ENCODE results near the gene CPLX1.

The CPLX1 gene

GRCh38 chr4:825971-826330 lies at the start of gene CPLX1:
Gene CPLX1, minus strand, starts transcription at chr4:826129. Its CDS starts 1,607 bp downstream, at chr4:824522.
- DNase-seq (ENCODE audit: low spot score), result no peak

GRCh38 chr4:874971-875817 lies 49.3 kb upstream of the CPLX1 start:
- no peak for DNase-seq (ENCODE audit: low spot score)

GRCh38 chr4:874056-874455 lies 48.1 kb upstream of the CPLX1 start:
- DNase-seq (ENCODE audit: low spot score), result no peak

GRCh38 chr4:872241-872981 lies 46.5 kb upstream of the CPLX1 start:
- DNase-seq (ENCODE audit: low spot score), result no peak

GRCh38 chr4:871484-871883 lies 45.6 kb upstream of the CPLX1 start:
- no peak for DNase-seq (ENCODE audit: low spot score)

- DNase-seq (ENCODE audit: low spot score), result no peak
These were observed 45.0 kb upstream of the CPLX1 start for GRCh38 chr4:870951-871350.

- no peak for DNase-seq (ENCODE audit: low spot score)
These were observed 43.8 kb upstream of the CPLX1 start for GRCh38 chr4:869776-870175.

- DNase-seq (ENCODE audit: low spot score), result no peak
These were observed 42.5 kb upstream of the CPLX1 start for GRCh38 chr4:868421-868820.

GRCh38 chr4:867526-868250 lies 41.8 kb upstream of the CPLX1 start:
- DNase-seq (ENCODE audit: low spot score), result no peak

GRCh38 chr4:866761-867390 lies 40.9 kb upstream of the CPLX1 start:
- DNase-seq (ENCODE audit: low spot score), result no peak

GRCh38 chr4:866068-866760 lies 40.3 kb upstream of the CPLX1 start:
- no peak for DNase-seq (ENCODE audit: low spot score)

- no peak for DNase-seq (ENCODE audit: low spot score)
These were observed 39.6 kb upstream of the CPLX1 start for GRCh38 chr4:865572-865971.

GRCh38 chr4:865121-865465 lies 39.2 kb upstream of the CPLX1 start:
- DNase-seq (ENCODE audit: low spot score), result no peak

- no peak for DNase-seq (ENCODE audit: low spot score)
These were observed 38.7 kb upstream of the CPLX1 start for GRCh38 chr4:864456-865120.

GRCh38 chr4:860561-860960 lies 34.6 kb upstream of the CPLX1 start:
- no peak for DNase-seq (ENCODE audit: low spot score)

GRCh38 chr4:859496-859895 lies 33.6 kb upstream of the CPLX1 start:
- no peak for DNase-seq (ENCODE audit: low spot score)

- no peak for DNase-seq (ENCODE audit: low spot score)
These were observed 33.0 kb upstream of the CPLX1 start for GRCh38 chr4:858831-859451.

- DNase-seq (ENCODE audit: low spot score), result no peak
These were observed 32.1 kb upstream of the CPLX1 start for GRCh38 chr4:858041-858481.

- no peak for DNase-seq (ENCODE audit: low spot score)
These were observed 31.5 kb upstream of the CPLX1 start for GRCh38 chr4:857461-857860.

GRCh38 chr4:856225-856901 lies 30.4 kb upstream of the CPLX1 start:
- no peak for DNase-seq (ENCODE audit: low spot score)

All from ecto neural progenitor cell (in vitro differentiated cells).